Keratinocyte (primary cell): ENCODE data around the gene CUZD1.
"Not testable (repeated sequence)": the region's sequence is repeated elsewhere in the genome, so short reads cannot be mapped to it uniquely, and the experiment has no call there.

Experiments
- CTCF ChIP-seq, 3 experiments: IDR thresholded peaks in 1 of 3; conservative IDR thresholded peaks in 1 of 3; optimal IDR thresholded peaks in 1 of 3; 2 replicates in 2 of 3; 3 replicates in 1 of 3; pipeline versions ENCODE3 to v1.5.1; 2011; ENCODE audit warnings: low read length in 3 of 3, mild to moderate bottlenecking in 3 of 3, moderate library complexity in 2 of 3, control low read depth in 1 of 3, inconsistent platforms in 1 of 3; ENCODE audit not compliant: insufficient read depth in 2 of 3; ENCODE audit errors: extremely low read depth in 1 of 3
- EZH2 ChIP-seq: IDR thresholded peaks from one replicate; pipeline ENCODE4 v1.6.1; 2012; ENCODE audit warnings: inconsistent platforms, mild to moderate bottlenecking, low read length, moderate library complexity

GRCh38 chr10:122871947-122872346 is 26.3 kb upstream of the CUZD1 start:
- TF ChIP-seq CTCF (optimal IDR thresholded peaks at IDR 0.05 in 1 of 3, IDR thresholded peaks at IDR 0.05 in 1 of 3, conservative IDR thresholded peaks at IDR 0.05 in 1 of 3; ENCODE audit: extremely low read depth in 1 of 3, insufficient read depth in 2 of 3, low read length in 3 of 3); EZH2: not testable (repeated sequence)
